ENCODE measurements around the gene NKX1-1. TPM values are rescaled to one million over a fixed set of nuclear protein-coding genes. Genes with fewer than 3 reads are reported as not detected.

The NKX1-1 gene
- total and polyA plus RNA-seq, 2 experiments from 2014 or later: not detected

DNA sequence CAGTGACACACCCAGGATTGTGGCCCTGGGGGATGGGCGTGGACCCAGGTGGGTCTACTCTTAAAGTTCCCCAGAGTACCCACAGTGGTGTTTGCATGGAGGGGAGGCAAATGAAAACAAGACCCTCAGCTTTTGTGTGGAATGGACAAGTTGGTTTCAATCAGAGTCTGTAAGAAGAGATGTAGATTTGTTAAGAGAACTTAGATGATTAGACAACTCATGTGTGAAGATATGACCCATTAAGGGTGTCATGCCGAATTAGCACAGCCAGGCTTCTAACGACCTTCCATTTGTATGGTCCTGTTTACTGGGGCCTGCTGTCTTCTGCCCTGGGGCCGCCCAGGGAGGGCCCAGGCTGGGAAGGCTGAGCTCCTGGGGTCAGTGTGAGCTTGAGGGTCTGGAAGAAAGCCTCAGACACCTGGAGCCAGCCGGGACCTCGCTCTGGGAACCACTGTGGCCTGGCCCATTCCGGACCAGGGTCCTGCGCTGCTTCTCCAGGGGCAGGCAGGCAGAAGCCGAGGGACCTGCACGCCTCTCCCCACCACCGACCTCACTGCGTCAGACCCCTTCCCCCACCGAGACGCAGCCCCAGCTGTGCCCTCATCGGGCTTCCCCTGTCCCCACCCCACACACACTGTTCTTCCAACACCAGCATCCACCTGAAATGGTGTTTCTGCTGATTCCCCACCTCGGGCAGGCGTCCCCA is 38.9 kb downstream of the NKX1-1 start:
- TF ChIP-seq JUNB (IDR thresholded peaks at IDR 0.05; ENCODE audit: unreplicated experiment) (no peak), POLR2AphosphoS5 (IDR thresholded peaks at IDR 0.05; ENCODE audit: low read depth) (no peak)
- ATAC-seq (no peak), DNase-seq (ENCODE audit: low spot score) (no peak)
- Histone ChIP-seq H3K27ac (ENCODE audit: low read depth) (no peak overlapping the region), H2AFZ (no peak overlapping the region), H3K4me2 (no peak overlapping the region), H3K36me3 (ENCODE audit: insufficient read depth) (no peaks in the 10 kb centered on the region), H3F3A (replicated peaks; ENCODE audit: low read depth) (no peaks in the 10 kb centered on the region), H3K79me2 (replicated peaks; ENCODE audit: insufficient read depth) (no peaks in the 10 kb centered on the region), H3K4me1 (ENCODE audit: insufficient read depth) (no peaks in the 10 kb centered on the region), H3K9me2 (ENCODE audit: insufficient read depth) (no peaks in the 10 kb centered on the region), H3K4me3 (no peak overlapping the region), H3K27me3 (ENCODE audit: insufficient read depth) (no peaks in the 10 kb centered on the region), H4K20me1 (replicated peaks; ENCODE audit: insufficient read depth) (no peaks in the 10 kb centered on the region; the same call in 1 of the 2 replicates)
- no peaks in the 10 kb centered on the region for H3K36me3 Mint-ChIP-seq (ENCODE audit: low read depth)
- H3K4me3 Mint-ChIP-seq: no peak overlapping the region
- no peaks in the 10 kb centered on the region; the same call in 2 of the 3 replicates for H3K4me1 Mint-ChIP-seq
- H3K9me3 Mint-ChIP-seq: no peaks in the 10 kb centered on the region; the same call in 2 of the 3 replicates
- peaks cover 6% of the 10 kb centered on the region for H3K27me3 Mint-ChIP-seq (ENCODE audit: insufficient read depth, low read depth, poor library complexity)
- no peak overlapping the region for H3K27ac Mint-ChIP-seq

DNA sequence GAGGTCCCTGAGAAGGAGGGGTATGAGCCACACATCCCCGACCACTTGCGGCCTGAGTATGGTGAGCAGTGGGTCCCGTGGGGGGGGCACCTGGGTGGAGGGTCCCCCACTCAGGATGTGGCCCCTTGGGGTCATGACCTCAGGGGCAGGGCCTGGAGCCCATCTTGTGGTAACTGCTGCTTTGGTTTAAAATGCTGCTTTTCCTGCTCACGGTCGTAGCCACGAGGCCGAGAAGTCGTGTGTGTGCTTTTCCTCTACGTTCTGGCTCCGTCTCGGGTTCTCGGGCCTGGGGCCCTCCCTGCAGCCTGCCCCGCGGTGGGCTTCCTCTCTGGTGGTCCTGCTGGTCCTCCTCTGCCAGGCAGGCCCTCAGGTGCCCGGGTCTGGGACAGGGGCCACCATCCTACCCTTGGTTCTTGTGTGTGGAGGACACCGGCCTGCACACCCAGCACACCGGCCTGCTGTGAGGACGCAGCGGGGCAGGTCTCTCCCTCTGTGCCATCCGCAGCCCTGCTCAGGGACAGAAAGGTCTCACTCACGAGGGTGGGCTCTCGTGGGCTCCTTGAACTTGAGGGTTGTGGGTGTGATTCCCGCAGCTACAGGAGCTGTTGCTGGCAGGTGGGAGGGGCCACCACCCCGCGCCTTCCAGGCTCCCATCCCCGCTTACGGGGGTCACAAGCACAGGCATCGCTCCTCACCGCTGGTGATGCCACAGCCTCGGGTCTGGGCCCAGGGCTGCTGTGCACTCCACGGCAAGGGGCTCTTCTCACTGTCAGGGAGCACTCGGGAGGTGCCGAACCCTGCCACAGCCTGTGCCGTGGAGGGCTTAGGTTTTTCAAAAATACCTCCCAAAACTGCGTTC is 39.6 kb downstream of the NKX1-1 start:
- ATAC-seq (no peak), DNase-seq (ENCODE audit: low spot score) (no peak)
- Histone ChIP-seq H3K4me2 (no peak overlapping the region), H3K27ac (ENCODE audit: low read depth) (no peak overlapping the region), H3K27me3 (ENCODE audit: insufficient read depth) (no peaks in the 10 kb centered on the region), H3F3A (replicated peaks; ENCODE audit: low read depth) (no peaks in the 10 kb centered on the region), H3K36me3 (ENCODE audit: insufficient read depth) (no peaks in the 10 kb centered on the region), H3K79me2 (replicated peaks; ENCODE audit: insufficient read depth) (no peaks in the 10 kb centered on the region), H4K20me1 (replicated peaks; ENCODE audit: insufficient read depth) (no peaks in the 10 kb centered on the region; the same call in 1 of the 2 replicates), H3K4me1 (ENCODE audit: insufficient read depth) (no peaks in the 10 kb centered on the region), H3K9me2 (ENCODE audit: insufficient read depth) (no peaks in the 10 kb centered on the region), H2AFZ (no peak overlapping the region), H3K4me3 (no peak overlapping the region)
- no peaks in the 10 kb centered on the region for H3K36me3 Mint-ChIP-seq (ENCODE audit: low read depth)
- no peaks in the 10 kb centered on the region; the same call in 1 of the 3 replicates for H3K4me1 Mint-ChIP-seq
- TF ChIP-seq JUNB (IDR thresholded peaks at IDR 0.05; ENCODE audit: unreplicated experiment): no peak
- TF ChIP-seq CREB1 (CRISPR knock-in tag; IDR thresholded peaks at IDR 0.05; ENCODE audit: low read depth): no peak
- no peak for TF ChIP-seq ZNF331 (CRISPR knock-in tag; IDR thresholded peaks at IDR 0.05; ENCODE audit: low read depth)
- TF ChIP-seq, protein P1, sequence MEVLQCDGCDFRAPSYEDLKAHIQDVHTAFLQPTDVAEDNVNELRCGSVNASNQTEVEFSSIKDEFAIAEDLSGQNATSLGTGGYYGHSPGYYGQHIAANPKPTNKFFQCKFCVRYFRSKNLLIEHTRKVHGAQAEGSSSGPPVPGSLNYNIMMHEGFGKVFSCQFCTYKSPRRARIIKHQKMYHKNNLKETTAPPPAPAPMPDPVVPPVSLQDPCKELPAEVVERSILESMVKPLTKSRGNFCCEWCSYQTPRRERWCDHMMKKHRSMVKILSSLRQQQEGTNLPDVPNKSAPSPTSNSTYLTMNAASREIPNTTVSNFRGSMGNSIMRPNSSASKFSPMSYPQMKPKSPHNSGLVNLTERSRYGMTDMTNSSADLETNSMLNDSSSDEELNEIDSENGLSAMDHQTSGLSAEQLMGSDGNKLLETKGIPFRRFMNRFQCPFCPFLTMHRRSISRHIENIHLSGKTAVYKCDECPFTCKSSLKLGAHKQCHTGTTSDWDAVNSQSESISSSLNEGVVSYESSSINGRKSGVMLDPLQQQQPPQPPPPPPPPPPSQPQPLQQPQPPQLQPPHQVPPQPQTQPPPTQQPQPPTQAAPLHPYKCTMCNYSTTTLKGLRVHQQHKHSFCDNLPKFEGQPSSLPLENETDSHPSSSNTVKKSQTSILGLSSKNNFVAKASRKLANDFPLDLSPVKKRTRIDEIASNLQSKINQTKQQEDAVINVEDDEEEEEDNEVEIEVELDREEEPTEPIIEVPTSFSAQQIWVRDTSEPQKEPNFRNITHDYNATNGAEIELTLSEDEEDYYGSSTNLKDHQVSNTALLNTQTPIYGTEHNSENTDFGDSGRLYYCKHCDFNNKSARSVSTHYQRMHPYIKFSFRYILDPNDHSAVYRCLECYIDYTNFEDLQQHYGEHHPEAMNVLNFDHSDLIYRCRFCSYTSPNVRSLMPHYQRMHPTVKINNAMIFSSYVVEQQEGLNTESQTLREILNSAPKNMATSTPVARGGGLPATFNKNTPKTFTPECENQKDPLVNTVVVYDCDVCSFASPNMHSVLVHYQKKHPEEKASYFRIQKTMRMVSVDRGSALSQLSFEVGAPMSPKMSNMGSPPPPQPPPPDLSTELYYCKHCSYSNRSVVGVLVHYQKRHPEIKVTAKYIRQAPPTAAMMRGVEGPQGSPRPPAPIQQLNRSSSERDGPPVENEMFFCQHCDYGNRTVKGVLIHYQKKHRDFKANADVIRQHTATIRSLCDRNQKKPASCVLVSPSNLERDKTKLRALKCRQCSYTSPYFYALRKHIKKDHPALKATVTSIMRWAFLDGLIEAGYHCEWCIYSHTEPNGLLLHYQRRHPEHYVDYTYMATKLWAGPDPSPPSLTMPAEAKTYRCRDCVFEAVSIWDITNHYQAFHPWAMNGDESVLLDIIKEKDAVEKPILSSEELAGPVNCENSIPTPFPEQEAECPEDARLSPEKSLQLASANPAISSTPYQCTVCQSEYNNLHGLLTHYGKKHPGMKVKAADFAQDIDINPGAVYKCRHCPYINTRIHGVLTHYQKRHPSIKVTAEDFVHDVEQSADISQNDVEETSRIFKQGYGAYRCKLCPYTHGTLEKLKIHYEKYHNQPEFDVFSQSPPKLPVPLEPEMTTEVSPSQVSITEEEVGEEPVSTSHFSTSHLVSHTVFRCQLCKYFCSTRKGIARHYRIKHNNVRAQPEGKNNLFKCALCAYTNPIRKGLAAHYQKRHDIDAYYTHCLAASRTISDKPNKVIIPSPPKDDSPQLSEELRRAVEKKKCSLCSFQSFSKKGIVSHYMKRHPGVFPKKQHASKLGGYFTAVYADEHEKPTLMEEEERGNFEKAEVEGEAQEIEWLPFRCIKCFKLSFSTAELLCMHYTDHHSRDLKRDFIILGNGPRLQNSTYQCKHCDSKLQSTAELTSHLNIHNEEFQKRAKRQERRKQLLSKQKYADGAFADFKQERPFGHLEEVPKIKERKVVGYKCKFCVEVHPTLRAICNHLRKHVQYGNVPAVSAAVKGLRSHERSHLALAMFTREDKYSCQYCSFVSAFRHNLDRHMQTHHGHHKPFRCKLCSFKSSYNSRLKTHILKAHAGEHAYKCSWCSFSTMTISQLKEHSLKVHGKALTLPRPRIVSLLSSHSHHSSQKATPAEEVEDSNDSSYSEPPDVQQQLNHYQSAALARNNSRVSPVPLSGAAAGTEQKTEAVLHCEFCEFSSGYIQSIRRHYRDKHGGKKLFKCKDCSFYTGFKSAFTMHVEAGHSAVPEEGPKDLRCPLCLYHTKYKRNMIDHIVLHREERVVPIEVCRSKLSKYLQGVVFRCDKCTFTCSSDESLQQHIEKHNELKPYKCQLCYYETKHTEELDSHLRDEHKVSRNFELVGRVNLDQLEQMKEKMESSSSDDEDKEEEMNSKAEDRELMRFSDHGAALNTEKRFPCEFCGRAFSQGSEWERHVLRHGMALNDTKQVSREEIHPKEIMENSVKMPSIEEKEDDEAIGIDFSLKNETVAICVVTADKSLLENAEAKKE (CRISPR knock-in tag; IDR thresholded peaks at IDR 0.05): no peak
- no peak for TF ChIP-seq POLR2AphosphoS5 (IDR thresholded peaks at IDR 0.05; ENCODE audit: low read depth)
- peaks cover 6% of the 10 kb centered on the region for H3K27me3 Mint-ChIP-seq (ENCODE audit: insufficient read depth, low read depth, poor library complexity)
- H3K9me3 Mint-ChIP-seq: no peaks in the 10 kb centered on the region; the same call in 2 of the 3 replicates
- peak overlapping the region; percentile 40; the same call in 1 of the 2 replicates for H3K27ac Mint-ChIP-seq
- H3K4me3 Mint-ChIP-seq: no peak overlapping the region
